ENCODE results near the gene CD8B2.
"Not testable (repeated sequence)": the region's sequence is repeated elsewhere in the genome, so short reads cannot be mapped to it uniquely, and the experiment has no call there.

DNA sequence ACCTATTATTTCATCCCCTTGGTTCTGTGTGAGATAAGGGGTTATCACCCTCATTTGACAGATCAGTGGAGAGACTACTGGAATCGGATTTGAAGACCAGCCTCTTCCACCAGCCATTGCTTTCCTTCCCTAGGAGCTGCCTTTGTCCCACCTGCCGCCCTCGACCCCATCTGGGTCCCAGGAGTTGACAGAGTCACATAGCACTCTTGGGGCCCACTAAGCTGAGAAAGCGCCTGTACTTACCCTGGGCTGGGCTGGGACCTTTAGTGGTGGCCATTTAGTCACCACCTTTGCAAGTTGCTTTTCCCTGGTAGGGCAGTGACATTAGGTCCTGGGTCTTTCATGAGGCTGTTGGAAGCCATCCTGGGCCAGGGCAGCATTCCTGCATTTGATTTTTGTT, 17.6 kb downstream of the CD8B2 start:
- not testable (repeated sequence) for TF ChIP-seq ZNF776 (tag by site-specific recombination; IDR thresholded peaks at IDR 0.05; ENCODE audit: borderline replicate concordance)
- TF ChIP-seq, protein P1, sequence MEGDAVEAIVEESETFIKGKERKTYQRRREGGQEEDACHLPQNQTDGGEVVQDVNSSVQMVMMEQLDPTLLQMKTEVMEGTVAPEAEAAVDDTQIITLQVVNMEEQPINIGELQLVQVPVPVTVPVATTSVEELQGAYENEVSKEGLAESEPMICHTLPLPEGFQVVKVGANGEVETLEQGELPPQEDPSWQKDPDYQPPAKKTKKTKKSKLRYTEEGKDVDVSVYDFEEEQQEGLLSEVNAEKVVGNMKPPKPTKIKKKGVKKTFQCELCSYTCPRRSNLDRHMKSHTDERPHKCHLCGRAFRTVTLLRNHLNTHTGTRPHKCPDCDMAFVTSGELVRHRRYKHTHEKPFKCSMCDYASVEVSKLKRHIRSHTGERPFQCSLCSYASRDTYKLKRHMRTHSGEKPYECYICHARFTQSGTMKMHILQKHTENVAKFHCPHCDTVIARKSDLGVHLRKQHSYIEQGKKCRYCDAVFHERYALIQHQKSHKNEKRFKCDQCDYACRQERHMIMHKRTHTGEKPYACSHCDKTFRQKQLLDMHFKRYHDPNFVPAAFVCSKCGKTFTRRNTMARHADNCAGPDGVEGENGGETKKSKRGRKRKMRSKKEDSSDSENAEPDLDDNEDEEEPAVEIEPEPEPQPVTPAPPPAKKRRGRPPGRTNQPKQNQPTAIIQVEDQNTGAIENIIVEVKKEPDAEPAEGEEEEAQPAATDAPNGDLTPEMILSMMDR (tag by site-specific recombination; IDR thresholded peaks at IDR 0.05), result not testable (repeated sequence)
